Measurements from ENCODE around the gene MGAT4D.

Gene MGAT4D

GRCh38 chr4:140529434-140529833 is 31.3 kb upstream of the MGAT4D start:
- ATAC-seq: no peak
- TF ChIP-seq TSHZ2 (CRISPR knock-in tag; IDR thresholded peaks at IDR 0.05) (no peak; the same call in 1 of the 2 replicates), ZFP30 (CRISPR knock-in tag; IDR thresholded peaks at IDR 0.05) (no peak), ARNTL (CRISPR knock-in tag; IDR thresholded peaks at IDR 0.05; ENCODE audit: borderline replicate concordance, low read depth) (no peak), SNAI2 (CRISPR knock-in tag; IDR thresholded peaks at IDR 0.05) (no peak), TOX (CRISPR knock-in tag; IDR thresholded peaks at IDR 0.05; ENCODE audit: borderline replicate concordance) (no peak), PPARA (CRISPR knock-in tag; IDR thresholded peaks at IDR 0.05; ENCODE audit: borderline replicate concordance) (no peak), ZFP3 (CRISPR knock-in tag; IDR thresholded peaks at IDR 0.05) (no peak), GLIS3 (CRISPR knock-in tag; IDR thresholded peaks at IDR 0.05) (no peak), ZNF70 (CRISPR knock-in tag; IDR thresholded peaks at IDR 0.05) (no peak), CREB5 (CRISPR knock-in tag; IDR thresholded peaks at IDR 0.05; ENCODE audit: low read depth) (no peak), TCF4 (CRISPR knock-in tag; IDR thresholded peaks at IDR 0.05; ENCODE audit: borderline replicate concordance) (no peak), ZC3H10 (CRISPR knock-in tag; IDR thresholded peaks at IDR 0.05) (no peak), RARB (CRISPR knock-in tag; IDR thresholded peaks at IDR 0.05) (no peak), ESRRG (CRISPR knock-in tag; IDR thresholded peaks at IDR 0.05) (no peak), ISL1 (CRISPR knock-in tag; IDR thresholded peaks at IDR 0.05) (no peak), OSR1 (CRISPR knock-in tag; IDR thresholded peaks at IDR 0.05) (no peak)
- TF ChIP-seq, protein P1, sequence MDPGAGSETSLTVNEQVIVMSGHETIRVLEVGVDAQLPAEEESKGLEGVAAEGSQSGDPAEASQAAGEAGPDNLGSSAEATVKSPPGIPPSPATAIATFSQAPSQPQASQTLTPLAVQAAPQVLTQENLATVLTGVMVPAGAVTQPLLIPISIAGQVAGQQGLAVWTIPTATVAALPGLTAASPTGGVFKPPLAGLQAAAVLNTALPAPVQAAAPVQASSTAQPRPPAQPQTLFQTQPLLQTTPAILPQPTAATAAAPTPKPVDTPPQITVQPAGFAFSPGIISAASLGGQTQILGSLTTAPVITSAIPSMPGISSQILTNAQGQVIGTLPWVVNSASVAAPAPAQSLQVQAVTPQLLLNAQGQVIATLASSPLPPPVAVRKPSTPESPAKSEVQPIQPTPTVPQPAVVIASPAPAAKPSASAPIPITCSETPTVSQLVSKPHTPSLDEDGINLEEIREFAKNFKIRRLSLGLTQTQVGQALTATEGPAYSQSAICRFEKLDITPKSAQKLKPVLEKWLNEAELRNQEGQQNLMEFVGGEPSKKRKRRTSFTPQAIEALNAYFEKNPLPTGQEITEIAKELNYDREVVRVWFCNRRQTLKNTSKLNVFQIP (CRISPR knock-in tag; IDR thresholded peaks at IDR 0.05; ENCODE audit: borderline replicate concordance, low read depth): no peak

GRCh38 chr4:140523857-140524742 is 26.0 kb upstream of the MGAT4D start, which contains the start of gene ELMOD2:
Gene ELMOD2, plus strand, starts transcription at chr4:140524168. Its CDS starts 1,261 bp downstream, at chr4:140525429.
- peak; percentile 100 for ATAC-seq
- TF ChIP-seq ZFP3 (CRISPR knock-in tag; IDR thresholded peaks at IDR 0.05): peak; percentile 53; the same call in 1 of the 2 replicates
- no peak for TF ChIP-seq RARB (CRISPR knock-in tag; IDR thresholded peaks at IDR 0.05)
- 0 out of 2 replicates have a peak, but pooled peaks have one; percentile 24 for TF ChIP-seq CSDC2 (CRISPR knock-in tag; IDR thresholded peaks at IDR 0.05)
- TF ChIP-seq, protein P1 (CRISPR knock-in tag; IDR thresholded peaks at IDR 0.05; ENCODE audit: borderline replicate concordance, low read depth): no peak
- peak; percentile 46; the same call in 1 of the 2 replicates for TF ChIP-seq TSHZ2 (CRISPR knock-in tag; IDR thresholded peaks at IDR 0.05)
